C4-2B (cell line): Measurements from ENCODE around the gene TGFBR3.

ENCODE experiments used
- ZFX ChIP-seq: fragments of 450-650 bp; IDR thresholded peaks from 2 replicates; pipeline ENCODE4 v1.6.1; 2017
- TF ChIP-seq, protein P1 (sequence below): fragments of 450-650 bp; conservative IDR thresholded peaks from 2 replicates; pipeline ENCODE4 v1.5.1; 2017; ENCODE audit warnings: mild to moderate bottlenecking

DNA sequence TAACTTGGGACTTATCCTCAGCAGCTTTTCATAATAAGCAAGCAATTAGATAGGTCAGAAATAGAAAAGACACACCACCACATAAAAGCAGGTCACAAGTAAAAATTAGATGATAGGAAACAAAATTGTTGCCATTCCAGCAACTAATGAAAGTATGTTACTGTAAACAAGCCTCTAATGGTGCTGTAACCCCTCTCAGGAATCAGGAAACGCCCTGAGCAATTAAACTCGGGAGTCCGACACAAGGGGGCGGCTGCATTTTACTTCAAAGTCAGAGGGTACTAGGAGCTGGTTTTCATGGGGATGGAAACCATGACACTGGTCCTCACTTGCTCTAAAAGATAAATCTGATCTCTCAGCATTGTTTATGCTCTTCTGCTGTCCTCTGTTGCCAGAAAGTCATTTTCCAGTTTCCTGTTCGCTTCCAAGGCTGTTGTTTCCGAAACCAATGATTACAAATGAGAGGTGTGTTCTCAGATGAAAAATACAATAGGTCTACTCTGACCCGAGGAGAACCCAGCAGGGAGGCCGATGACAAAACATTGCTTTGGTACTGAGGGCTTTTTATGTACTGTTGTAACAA is 93.4 kb downstream of the TGFBR3 start:
- TF ChIP-seq, protein P1, sequence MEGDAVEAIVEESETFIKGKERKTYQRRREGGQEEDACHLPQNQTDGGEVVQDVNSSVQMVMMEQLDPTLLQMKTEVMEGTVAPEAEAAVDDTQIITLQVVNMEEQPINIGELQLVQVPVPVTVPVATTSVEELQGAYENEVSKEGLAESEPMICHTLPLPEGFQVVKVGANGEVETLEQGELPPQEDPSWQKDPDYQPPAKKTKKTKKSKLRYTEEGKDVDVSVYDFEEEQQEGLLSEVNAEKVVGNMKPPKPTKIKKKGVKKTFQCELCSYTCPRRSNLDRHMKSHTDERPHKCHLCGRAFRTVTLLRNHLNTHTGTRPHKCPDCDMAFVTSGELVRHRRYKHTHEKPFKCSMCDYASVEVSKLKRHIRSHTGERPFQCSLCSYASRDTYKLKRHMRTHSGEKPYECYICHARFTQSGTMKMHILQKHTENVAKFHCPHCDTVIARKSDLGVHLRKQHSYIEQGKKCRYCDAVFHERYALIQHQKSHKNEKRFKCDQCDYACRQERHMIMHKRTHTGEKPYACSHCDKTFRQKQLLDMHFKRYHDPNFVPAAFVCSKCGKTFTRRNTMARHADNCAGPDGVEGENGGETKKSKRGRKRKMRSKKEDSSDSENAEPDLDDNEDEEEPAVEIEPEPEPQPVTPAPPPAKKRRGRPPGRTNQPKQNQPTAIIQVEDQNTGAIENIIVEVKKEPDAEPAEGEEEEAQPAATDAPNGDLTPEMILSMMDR: no peak
- no peak for TF ChIP-seq ZFX
